ENCODE results near the gene CCL7. TPM values are rescaled to one million over a fixed set of nuclear protein-coding genes. Genes with fewer than 3 reads are reported as not detected.

The CCL7 gene
- total RNA-seq, 2 donors from 2014 or later, result not detected

DNA sequence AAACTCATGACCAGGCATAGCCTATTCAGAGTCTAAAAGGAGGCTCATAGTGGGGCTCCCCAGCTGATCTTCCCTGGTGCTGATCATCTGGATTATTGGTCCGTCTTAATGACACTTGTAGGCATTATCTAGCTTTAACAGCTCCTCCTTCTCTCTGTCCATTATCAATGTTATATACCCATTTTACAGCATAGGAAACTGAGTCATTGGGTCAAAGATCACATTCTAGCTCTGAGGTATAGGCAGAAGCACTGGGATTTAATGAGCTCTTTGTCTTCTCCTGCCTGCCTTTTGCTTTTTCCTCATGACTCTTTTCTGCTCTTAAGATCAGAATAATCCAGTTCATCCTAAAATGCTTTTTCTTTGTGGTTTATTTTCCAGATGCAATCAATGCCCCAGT lies 14.2 kb upstream of the CCL7 start:
- Histone ChIP-seq H3K9me3 (ENCODE audit: control insufficient read depth, low read length) (no peaks in the 10 kb centered on the region), H3K27ac (ENCODE audit: low read depth, low read length) (no peak overlapping the region), H3K9ac (ENCODE audit: extremely low read depth, low read length, poor library complexity, severe bottlenecking) (peak overlapping the region; percentile 42), H3K4me3 (ENCODE audit: low read length) (peak overlapping the region; percentile 85), H3K4me1 (ENCODE audit: control insufficient read depth, insufficient read depth, low read length) (peaks cover 28% of the 10 kb centered on the region), H3K36me3 (ENCODE audit: control insufficient read depth, insufficient read depth, low read length) (peaks cover 19% of the 10 kb centered on the region), H3K27me3 (ENCODE audit: control insufficient read depth, insufficient read depth, low read length, poor library complexity, severe bottlenecking) (no peaks in the 10 kb centered on the region)
- Mint-ChIP-seq H3K27me3 (ENCODE audit: insufficient read depth) (peaks cover 3% of the 10 kb centered on the region), H3K4me1 (peaks cover 41% of the 10 kb centered on the region), H3K9me3 (no peaks in the 10 kb centered on the region), H3K4me3 (peak overlapping the region; percentile 50), H3K36me3 (ENCODE audit: low read depth) (peaks cover 10% of the 10 kb centered on the region), H3K27ac (no peak overlapping the region)
- no peak for TF ChIP-seq CTCF (conservative IDR thresholded peaks at IDR 0.05)
- 86 to 100% methylated on average over 1 of the region's 1 CpG for WGBS, 2 experiments (ENCODE audit: insufficient coverage in 1 of 2, insufficient read length in 1 of 2)
- no peak for DNase-seq

- H3K36me3 Mint-ChIP-seq (ENCODE audit: low read depth), result peaks cover 10% of the 10 kb centered on the region
- DNase-seq, result no peak
These were observed 12.6 kb upstream of the CCL7 start for GRCh38 chr17:34257299-34257985.

GRCh38 chr17:34257986-34258326 lies 12.1 kb upstream of the CCL7 start:
- TF ChIP-seq CTCF (conservative IDR thresholded peaks at IDR 0.05), result no peak
- peaks cover 16% of the 10 kb centered on the region for H3K4me1 ChIP-seq (ENCODE audit: control insufficient read depth, insufficient read depth, low read length)
- 76 to 100% methylated on average over 1 of the region's 1 CpG for WGBS, 2 experiments (ENCODE audit: insufficient coverage in 1 of 2, insufficient read length in 1 of 2)
- Mint-ChIP-seq H3K4me3 (no peak overlapping the region), H3K36me3 (ENCODE audit: low read depth) (peaks cover 10% of the 10 kb centered on the region), H3K9me3 (no peaks in the 10 kb centered on the region), H3K27me3 (ENCODE audit: insufficient read depth) (peaks cover 3% of the 10 kb centered on the region), H3K27ac (no peak overlapping the region), H3K4me1 (peaks cover 21% of the 10 kb centered on the region)
- no peak overlapping the region for H3K4me3 ChIP-seq (ENCODE audit: low read length)
- H3K9me3 ChIP-seq (ENCODE audit: control insufficient read depth, low read length), result no peaks in the 10 kb centered on the region
- H3K9ac ChIP-seq (ENCODE audit: extremely low read depth, low read length, poor library complexity, severe bottlenecking), result no peak overlapping the region
- H3K27me3 ChIP-seq (ENCODE audit: control insufficient read depth, insufficient read depth, low read length, poor library complexity, severe bottlenecking), result no peaks in the 10 kb centered on the region
- peaks cover 19% of the 10 kb centered on the region for H3K36me3 ChIP-seq (ENCODE audit: control insufficient read depth, insufficient read depth, low read length)
- H3K27ac ChIP-seq (ENCODE audit: low read depth, low read length), result no peak overlapping the region
- DNase-seq, result no peak

More at GRCh38 chr17:34257299-34257985, 12.6 kb upstream of the CCL7 start:
- WGBS, 2 experiments (ENCODE audit: insufficient coverage in 1 of 2, insufficient read length in 1 of 2), result 91 to 94% methylated on average over 3 to 5 of the region's 5 CpGs
- Histone ChIP-seq H3K9me3 (ENCODE audit: control insufficient read depth, low read length) (no peaks in the 10 kb centered on the region), H3K4me3 (ENCODE audit: low read length) (peak overlapping the region; percentile 85), H3K9ac (ENCODE audit: extremely low read depth, low read length, poor library complexity, severe bottlenecking) (no peak overlapping the region), H3K27me3 (ENCODE audit: control insufficient read depth, insufficient read depth, low read length, poor library complexity, severe bottlenecking) (no peaks in the 10 kb centered on the region), H3K27ac (ENCODE audit: low read depth, low read length) (no peak overlapping the region), H3K4me1 (ENCODE audit: control insufficient read depth, insufficient read depth, low read length) (peaks cover 20% of the 10 kb centered on the region), H3K36me3 (ENCODE audit: control insufficient read depth, insufficient read depth, low read length) (peaks cover 19% of the 10 kb centered on the region)
- H3K27ac Mint-ChIP-seq, result no peak overlapping the region
- peaks cover 3% of the 10 kb centered on the region for H3K27me3 Mint-ChIP-seq (ENCODE audit: insufficient read depth)
- no peaks in the 10 kb centered on the region for H3K9me3 Mint-ChIP-seq
- peaks cover 26% of the 10 kb centered on the region for H3K4me1 Mint-ChIP-seq
- no peak overlapping the region for H3K4me3 Mint-ChIP-seq
- no peak for TF ChIP-seq CTCF (conservative IDR thresholded peaks at IDR 0.05)

Measured in endodermal cell (in vitro differentiated cells).